SW 1271 (cell line): ENCODE data around the gene RCE1.
A peak's percentile ranks its signal among the peaks of the same experiment; 100 is the strongest.

Experiments
- DNase-seq, 2 experiments: peaks; one replicate each; lab custom pipeline; 2025; lab: John Stamatoyannopoulos, UW

RCE1 gene

GRCh38 chr11:66869567-66869870, 26.3 kb downstream of the RCE1 start:
- no peak for DNase-seq

GRCh38 chr11:66870131-66870530, 26.9 kb downstream of the RCE1 start:
- no peak for DNase-seq

DNA sequence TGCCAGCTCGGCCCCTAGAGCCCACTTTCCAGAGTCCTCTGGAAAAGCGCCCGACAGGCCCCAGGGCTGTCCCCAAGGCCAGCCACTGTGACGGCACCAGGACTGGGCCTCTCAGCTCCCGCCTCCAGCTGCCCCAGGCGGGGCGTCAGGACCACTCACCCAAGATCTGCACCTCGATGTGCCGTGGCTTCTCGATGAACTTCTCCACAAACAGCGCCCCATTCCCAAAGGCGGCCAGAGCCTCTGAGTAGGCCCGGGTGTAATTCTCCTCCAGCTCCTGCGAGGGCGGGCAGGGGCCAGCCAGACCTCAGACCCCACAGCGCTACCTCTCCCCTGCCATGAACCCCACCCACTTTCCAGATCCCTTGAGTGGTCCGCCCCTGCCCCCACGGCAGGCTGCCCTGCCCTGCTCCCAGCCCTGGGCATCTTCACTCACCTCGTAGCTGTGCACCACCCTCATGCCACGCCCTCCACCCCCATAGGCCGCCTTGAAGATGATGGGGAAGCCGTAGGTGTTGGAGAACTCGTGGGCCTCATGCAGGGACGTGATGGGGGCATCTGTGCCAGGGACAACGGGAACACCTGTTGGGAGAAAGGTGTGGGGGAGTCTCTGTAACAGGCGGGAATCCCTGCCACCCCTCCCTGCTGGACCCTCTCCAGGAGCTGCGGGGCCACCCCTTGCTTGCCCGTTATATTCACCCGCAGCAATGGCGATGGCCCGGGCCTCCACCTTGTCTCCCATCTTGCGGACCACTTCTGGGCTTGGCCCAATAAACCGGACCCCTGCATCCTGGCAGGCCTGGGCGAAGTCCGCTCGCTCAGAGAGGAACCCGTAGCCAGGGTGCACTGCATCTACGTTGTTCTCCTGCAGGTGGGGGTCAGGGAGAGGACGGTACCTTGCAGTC, 27.6 kb downstream of the RCE1 start:
- no peak for DNase-seq

DNA sequence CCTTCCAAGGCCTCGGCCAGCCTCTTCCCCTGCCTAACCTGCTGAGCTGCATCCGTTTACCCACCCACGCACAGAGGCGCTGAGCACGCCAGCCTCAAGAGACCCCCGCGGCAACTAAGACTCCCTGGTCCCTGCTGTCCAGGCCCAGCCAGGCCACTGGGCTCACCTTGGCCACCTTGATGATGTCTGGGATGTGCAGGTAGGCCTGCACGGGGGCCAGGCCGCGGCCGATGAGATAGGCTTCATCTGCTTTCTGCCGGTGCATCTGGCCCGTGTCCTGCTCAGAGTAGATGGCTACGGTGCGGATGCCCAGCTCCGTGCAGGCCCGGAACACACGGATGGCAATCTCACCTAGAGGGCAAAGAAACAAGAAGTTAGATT, 28.3 kb downstream of the RCE1 start:
- DNase-seq: no peak

GRCh38 chr11:66874232-66874631, 31.0 kb downstream of the RCE1 start:
- no peak for DNase-seq

DNA sequence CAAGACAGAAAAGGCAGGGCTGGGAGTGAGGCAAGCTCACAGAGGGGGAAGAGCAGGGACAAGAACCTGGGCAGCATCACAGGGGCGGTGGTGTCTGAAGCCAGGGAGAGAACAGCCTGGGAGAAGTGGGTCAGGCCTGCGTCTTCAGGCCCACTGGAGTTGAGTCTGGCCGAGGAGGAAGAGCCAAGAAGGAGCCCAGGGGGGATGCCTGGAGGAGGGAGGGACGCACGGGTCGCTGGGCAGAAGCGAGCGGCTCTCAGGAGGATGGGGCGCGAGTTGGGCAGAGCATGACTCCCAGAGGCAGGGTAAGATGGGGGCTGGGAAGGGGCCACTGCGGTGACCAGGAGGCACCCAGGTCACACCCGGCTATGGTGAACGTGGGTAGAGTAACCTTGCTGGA, 32.1 kb downstream of the RCE1 start:
- DNase-seq: no peak

DNA sequence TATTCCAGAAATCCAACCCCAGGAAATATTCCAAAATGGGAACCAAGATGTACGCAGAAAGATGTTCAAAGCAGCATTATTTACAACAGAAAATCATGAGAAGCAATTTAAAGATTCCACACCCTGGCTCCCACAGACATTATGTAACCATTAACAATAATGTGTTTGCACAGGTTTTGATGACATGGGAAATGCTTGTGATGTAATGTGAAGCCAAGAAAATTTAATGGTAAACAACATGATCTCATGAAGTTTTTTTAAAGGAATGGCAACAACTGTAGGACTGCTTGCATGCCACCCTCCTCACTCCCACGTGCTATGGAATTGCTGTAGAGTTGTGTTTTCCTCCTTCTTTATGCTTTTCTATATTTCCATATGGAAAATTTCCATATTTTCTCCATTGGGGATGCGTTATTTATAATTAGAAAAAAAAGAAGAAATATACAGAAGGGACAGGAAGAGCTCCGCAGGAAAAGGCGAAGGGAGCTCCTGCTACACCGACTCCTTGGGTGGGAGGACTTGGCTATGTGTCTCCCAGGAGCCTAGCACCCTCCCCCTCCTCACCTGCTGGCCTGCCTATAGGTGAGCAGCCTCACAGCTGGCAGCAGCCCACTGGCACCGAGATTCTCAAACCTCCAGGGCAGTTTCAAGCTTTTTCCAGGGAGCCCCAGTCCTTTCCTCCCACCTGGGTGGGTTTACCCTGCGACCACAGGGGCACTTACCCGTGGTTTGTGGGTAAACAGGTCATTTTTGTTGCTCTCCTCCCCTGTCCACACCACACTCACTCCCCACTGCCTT, 34.5 kb downstream of the RCE1 start:
- no peak for DNase-seq

DNA sequence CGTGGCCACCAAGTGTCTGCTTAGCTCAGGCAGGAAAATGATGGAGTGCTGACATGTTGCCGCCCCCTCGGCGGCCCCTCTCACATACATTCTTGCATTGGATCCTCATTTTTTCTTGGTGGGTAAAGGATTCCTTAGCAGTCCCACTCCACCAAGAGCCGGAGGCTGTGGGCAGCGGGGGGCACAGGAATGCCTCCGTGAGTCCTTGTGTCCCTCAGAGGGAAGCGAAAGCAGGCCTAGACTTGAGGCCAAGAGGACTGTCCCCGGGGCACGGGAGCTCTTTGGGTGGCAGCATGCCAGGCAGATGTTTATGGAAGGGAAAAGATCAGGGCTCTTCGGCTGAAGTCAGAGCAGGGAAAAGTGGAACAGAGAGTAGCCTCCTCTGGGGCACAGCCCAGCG, 35.2 kb downstream of the RCE1 start:
- DNase-seq: no peak

- no peak for DNase-seq
Measured at GRCh38 chr11:66879000-66879399, 35.8 kb downstream of the RCE1 start.

DNA sequence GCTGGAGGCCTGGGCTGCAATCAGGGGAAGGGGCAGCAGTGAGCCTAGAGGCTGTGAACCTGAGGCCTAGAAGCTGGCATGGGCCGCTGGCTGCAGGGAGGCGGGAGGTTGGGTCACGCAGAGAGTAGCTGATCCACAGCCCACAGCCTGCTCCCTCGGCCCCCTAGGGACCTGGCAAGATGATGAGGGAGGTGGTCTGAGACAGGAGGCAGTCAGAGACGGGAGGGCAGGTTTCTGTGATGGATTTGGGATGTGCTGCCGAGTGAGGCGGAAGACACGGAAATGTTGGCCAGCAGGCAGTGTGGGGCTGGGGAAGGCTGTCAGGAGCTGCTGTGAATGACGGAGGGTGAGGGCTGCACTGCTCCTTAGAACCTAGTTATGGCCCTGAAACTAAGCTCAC, 36.3 kb downstream of the RCE1 start:
- DNase-seq: no peak

- DNase-seq: no peak
Measured at GRCh38 chr11:66879999-66880398, 36.8 kb downstream of the RCE1 start.

DNA sequence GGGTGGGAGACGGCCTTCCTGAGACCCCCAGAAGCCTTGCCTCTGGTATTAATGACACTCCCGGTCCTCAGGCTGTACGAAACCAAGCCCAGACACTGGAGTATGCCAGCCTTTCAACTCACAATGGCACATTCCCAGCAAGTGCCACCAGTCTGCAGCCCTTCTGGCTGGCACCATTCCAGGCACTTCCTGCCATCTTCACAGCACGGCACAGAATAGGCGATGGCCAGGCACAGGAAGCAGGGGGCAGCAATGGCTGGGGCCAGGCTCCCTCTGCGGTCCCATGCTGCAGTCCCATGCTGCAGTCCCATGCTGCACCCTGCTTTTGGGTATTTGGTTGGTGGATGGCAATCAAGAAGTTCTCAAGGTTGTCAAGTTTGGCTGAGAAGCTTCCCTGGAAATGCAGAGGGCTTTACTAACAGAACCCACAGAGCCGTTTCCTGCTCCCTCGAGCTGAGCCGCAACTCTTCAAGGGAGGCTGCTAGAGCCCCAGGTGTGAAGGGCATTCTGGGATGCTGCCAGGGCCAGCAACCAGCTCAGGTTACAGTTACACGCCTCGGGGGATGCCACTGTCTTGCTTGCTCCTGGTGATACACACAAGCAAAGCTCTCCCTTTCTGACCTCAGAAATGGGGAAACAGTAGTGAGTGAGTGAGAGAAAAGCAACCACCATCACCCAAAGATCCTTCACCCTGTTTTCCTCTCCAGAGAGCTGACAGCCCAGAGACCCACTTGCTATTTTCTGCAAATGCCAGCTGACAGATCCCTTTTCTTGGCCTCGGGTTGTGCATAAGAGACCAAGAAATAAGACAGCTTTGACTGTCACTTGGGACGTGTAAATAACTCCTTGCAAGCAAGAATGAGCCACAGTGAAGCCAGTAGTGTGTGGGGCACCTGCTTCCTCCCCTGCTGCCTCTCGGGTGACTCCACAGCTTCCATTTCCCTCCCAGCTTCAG, 37.5 kb downstream of the RCE1 start:
- no peak for DNase-seq

GRCh38 chr11:66881451-66881835, 38.2 kb downstream of the RCE1 start:
- no peak for DNase-seq

GRCh38 chr11:66881927-66882452, 38.7 kb downstream of the RCE1 start:
- DNase-seq: no peak

DNA sequence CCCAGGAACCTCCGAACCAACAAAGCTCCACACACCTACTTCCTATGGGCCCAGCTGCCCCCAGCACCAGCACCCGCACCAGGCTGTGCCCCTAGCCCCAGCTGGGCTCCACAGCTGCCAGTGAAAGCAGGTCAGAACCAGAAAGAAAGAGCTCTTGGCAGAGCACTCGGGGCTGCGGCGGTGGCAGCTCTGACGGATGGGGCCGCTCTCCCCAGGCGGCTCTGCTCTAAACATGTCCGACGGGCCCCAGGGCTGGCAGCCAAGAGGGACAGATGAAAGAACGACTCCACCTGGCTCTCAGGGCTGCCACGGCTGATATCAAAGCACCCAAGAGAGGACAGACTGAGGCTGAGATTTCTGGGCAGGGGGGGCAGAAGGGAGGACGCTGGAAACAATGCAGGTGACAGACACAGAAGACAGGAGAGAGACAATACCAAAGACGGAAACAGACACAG, 39.3 kb downstream of the RCE1 start:
- no peak for DNase-seq

DNA sequence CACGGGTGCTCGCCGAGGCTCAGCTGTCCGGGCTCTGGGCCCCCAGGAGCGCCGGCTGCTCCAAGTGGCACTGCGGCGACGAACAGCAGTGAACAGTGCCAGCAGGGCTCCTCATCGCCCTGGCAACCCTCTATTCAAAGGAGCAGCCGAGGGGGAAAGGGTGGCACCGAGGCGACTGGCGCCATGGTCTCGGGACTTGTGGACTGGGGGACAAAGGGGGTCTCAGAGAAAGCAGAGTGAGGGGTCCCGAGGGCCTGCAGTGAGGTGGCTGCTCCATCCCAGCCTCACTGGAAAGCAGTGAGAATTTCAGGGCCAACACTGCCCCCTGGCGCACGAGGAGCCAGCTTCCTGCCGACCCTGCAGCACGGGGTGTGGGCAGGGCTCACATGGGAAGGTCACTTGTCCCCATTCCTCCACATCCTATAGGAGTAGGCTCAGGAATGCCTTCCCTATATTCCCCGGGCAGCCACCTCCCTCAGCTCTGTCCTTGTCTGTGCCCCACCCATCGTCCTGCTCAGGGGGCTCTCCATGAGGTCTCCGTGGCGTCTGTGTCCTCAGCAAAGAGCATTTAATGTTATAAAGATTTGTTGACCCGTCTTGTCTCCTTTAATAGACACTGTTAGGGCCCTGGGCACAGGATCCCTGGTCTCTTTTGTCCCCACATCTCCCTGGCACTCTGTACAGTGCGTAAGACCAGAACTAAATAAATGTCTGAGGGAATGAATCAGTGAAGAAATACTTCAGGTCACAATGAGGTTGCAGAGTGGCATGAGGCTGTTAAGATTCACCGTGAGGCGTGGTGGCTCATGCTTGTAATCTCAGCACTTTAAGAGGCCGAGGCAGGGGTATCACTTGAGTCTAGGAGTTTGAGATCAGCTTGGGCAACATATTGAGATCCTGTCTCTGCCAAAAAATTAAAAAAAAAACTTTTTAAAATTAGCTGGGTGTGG, 40.0 kb downstream of the RCE1 start:
- DNase-seq: peak in 1 of 2 experiments; percentile 44

DNA sequence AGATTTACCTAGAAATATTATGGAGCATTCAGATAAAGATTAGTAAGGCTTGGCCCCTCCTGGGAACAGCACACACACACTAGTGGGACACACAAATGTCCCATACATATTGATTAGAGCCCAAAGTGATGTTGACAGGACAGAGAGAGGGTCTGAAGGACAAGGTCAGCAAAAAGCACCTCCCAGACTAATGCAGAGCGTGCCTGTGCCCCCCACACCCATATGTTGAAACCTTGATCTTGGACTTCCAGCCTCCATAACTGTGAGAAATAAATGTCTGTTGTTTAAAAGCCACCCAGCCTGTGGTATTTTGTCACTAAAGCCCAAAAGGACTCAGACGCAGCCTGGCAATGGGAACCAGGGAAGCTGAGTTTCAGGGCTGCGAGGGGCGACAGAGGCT, 41.2 kb downstream of the RCE1 start:
- DNase-seq: no peak

- no peak for DNase-seq
Measured at GRCh38 chr11:66885469-66885868, 42.2 kb downstream of the RCE1 start.

- no peak for DNase-seq
Measured at GRCh38 chr11:66885950-66886440, 42.8 kb downstream of the RCE1 start.

- no peak for DNase-seq
Measured at GRCh38 chr11:66886671-66887221, 43.5 kb downstream of the RCE1 start.
